ENCODE measurements around the gene TTLL9.

Gene TTLL9

DNA sequence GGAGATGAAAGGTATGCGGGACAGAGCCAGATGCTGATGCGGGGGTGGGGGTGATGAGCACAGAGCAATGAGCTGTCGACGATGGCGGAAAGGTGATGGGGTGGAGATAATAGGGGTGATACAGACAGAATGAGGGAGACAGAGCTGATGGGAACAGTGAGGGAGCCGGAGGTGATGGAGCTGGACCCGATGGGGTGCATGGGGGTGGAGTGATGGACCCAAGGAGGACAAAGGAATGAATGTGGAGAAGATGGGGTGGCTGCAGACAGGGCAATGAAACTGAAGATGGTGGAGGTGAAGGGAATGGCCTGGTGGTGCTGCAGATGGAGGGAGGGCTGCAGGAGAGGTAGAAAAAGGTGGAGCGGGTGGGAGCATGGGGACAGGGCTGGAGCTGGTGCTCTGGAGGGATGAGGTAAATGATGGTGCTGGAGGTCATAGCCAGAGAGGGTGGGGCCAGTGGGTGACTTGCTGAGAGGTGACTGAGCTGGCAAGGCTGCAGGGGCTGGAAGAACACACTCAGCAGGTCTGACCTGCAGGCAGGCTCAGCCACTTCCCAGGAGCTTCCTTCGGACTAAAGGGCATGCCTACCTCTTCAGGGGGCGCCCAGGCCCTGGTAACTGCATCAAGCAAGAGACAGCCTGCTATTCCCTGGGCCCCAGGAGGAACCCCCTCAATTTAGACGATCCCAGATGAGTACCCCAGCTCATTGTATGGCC lies 19.0 kb upstream of the TTLL9 start:
- no peak overlapping the region for H3K4me3 ChIP-seq (ENCODE audit: insufficient read length, low read depth)
- no peaks in the 10 kb centered on the region for H3K9me3 ChIP-seq (ENCODE audit: insufficient read depth, low read length)
- TF ChIP-seq ZNF274 (IDR thresholded peaks at IDR 0.05; ENCODE audit: low read depth, low read length) (no peak), SUZ12 (IDR thresholded peaks at IDR 0.05; ENCODE audit: extremely low read depth, insufficient read depth, insufficient read length) (no peak), YY1 (IDR thresholded peaks at IDR 0.05; ENCODE audit: insufficient read depth, insufficient read length) (no peak)
- no peak overlapping the region for H3K9ac ChIP-seq (ENCODE audit: insufficient read length, low read depth)
- H3K27me3 ChIP-seq (ENCODE audit: insufficient read depth, insufficient read length), result peaks cover 9% of the 10 kb centered on the region
- DNase-seq (ENCODE audit: low read depth, low spot score), result no peak
- H3K36me3 ChIP-seq (ENCODE audit: insufficient read depth, insufficient read length, low read length), result no peaks in the 10 kb centered on the region
- H3K4me1 ChIP-seq (ENCODE audit: insufficient read depth, insufficient read length), result peaks cover 9% of the 10 kb centered on the region

DNA sequence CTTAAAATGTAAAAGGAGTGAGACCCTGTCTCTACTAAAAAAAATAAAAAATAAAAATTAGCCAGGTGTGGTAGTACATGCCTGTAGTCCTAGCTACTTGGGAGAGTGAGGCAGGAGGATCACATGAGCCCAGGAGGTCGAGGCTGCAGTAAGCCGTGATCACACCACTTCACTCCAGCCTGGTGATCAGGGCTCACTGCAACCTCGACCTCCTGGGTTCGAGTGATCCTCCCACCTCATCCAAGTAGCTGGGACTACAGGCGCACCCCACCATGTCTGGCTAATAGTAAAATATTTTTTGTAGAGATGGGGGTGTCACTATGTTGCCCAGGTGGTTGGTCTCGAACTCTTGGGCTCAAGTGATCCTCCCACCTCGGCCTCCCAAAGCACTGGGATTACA lies 17.0 kb upstream of the TTLL9 start:
- H3K9ac ChIP-seq (ENCODE audit: insufficient read length, low read depth), result no peak overlapping the region
- peaks cover 9% of the 10 kb centered on the region for H3K27me3 ChIP-seq (ENCODE audit: insufficient read depth, insufficient read length)
- no peak for TF ChIP-seq SUZ12 (IDR thresholded peaks at IDR 0.05; ENCODE audit: extremely low read depth, insufficient read depth, insufficient read length)
- no peak for DNase-seq (ENCODE audit: low read depth, low spot score)
- H3K9me3 ChIP-seq (ENCODE audit: insufficient read depth, low read length), result no peaks in the 10 kb centered on the region
- no peak overlapping the region for H3K4me3 ChIP-seq (ENCODE audit: insufficient read length, low read depth)
- H3K36me3 ChIP-seq (ENCODE audit: insufficient read depth, insufficient read length, low read length), result no peaks in the 10 kb centered on the region
- peaks cover 16% of the 10 kb centered on the region for H3K4me1 ChIP-seq (ENCODE audit: insufficient read depth, insufficient read length)

DNA sequence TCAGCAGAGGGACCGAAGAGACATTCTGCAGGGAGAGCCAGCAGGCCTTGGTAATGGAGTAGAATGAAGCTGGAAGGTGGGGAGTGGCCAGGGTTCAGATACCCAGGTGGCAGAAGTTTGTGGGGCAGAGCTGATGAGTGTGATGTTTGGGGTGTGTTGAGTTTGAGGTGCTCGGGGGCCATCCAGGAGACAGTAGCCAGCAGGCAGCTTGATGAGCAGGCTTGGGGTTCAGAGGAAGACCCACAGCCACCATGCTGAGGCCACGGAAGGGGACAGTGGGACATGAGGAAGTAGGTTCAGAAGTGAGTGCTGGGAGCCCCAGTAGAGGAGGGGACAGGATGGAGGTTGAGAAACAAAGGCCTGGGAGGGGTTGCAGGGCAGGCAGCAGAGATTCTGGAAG lies 13.9 kb upstream of the TTLL9 start:
- Histone ChIP-seq H3K4me1 (ENCODE audit: insufficient read depth, insufficient read length) (peaks cover 15% of the 10 kb centered on the region), H3K9me3 (ENCODE audit: insufficient read depth, low read length) (no peaks in the 10 kb centered on the region), H3K36me3 (ENCODE audit: insufficient read depth, insufficient read length, low read length) (no peaks in the 10 kb centered on the region), H3K9ac (ENCODE audit: insufficient read length, low read depth) (no peak overlapping the region), H3K27me3 (ENCODE audit: insufficient read depth, insufficient read length) (peaks cover 11% of the 10 kb centered on the region), H3K4me3 (ENCODE audit: insufficient read length, low read depth) (no peak overlapping the region)
- TF ChIP-seq SUZ12 (IDR thresholded peaks at IDR 0.05; ENCODE audit: extremely low read depth, insufficient read depth, insufficient read length) (no peak), YY1 (IDR thresholded peaks at IDR 0.05; ENCODE audit: insufficient read depth, insufficient read length) (no peak), ZNF274 (IDR thresholded peaks at IDR 0.05; ENCODE audit: low read depth, low read length) (no peak)
- DNase-seq (ENCODE audit: low read depth, low spot score), result no peak

DNA sequence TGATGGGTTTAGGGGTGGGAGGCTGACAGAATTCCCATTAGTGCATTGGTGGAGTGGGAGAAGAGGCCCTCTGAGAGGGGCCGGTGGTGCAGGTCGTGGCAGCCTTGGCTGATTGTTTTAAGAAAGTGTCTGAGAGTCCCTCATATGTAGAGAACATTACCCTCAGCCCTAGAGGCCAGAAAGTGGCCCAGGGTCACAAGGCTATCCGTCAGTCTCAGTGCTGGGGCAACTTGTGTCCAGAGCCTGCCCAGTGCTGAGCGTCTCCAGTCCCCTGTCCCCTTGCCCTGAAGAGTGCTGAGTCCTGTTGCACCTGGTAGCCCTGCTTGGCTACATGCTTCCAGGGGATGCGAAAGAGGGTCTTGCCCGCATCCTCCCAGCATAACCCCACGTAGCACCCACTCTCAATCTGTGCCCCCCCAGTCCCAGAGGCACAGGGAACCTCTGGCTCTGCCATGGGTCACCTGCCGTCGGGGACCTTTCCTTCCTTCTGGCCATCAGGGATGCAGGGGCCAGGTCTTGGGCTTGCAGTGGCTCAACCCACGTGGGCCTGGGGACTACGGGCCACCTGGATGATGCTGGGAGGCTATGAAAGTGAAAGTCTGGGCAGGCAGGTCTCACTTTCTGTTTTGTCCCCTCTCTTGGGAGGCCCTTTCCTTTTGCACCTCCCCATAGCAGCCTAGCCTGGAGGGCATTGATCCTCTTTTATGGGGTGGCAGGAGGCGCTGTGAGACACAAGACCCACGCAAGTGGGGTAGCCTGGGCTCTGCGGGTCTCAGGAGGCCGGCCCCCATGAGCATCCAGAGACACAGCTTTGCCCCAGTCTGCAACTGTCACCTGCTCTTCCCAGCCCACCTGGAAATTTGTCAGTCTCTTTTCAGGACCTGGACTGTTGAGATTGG lies 12.3 kb upstream of the TTLL9 start:
- H3K36me3 ChIP-seq (ENCODE audit: insufficient read depth, insufficient read length, low read length), result no peaks in the 10 kb centered on the region
- H3K9ac ChIP-seq (ENCODE audit: insufficient read length, low read depth), result no peak overlapping the region
- no peak for DNase-seq (ENCODE audit: low read depth, low spot score)
- peaks cover 8% of the 10 kb centered on the region for H3K27me3 ChIP-seq (ENCODE audit: insufficient read depth, insufficient read length)
- peaks cover 15% of the 10 kb centered on the region for H3K4me1 ChIP-seq (ENCODE audit: insufficient read depth, insufficient read length)
- no peak overlapping the region for H3K4me3 ChIP-seq (ENCODE audit: insufficient read length, low read depth)
- no peak for TF ChIP-seq YY1 (IDR thresholded peaks at IDR 0.05; ENCODE audit: insufficient read depth, insufficient read length)
- no peak for TF ChIP-seq ZNF274 (IDR thresholded peaks at IDR 0.05; ENCODE audit: low read depth, low read length)
- no peak for TF ChIP-seq SUZ12 (IDR thresholded peaks at IDR 0.05; ENCODE audit: extremely low read depth, insufficient read depth, insufficient read length)
- H3K9me3 ChIP-seq (ENCODE audit: insufficient read depth, low read length), result no peaks in the 10 kb centered on the region

DNA sequence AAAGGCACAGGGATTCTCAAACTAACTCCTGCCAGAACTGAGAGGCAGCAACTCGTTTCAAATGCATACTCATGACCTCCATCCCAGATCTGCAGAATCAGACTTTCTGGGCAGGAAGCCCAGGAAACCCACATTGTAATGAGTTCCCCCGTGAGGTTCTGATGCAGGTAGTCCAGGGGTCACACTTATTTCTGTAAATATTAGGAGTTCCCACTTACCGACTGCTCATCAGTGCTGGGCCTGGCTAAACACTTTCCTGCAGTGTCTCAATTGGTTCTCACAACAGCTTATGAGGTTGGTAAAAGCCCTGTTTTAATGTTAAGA lies 11.7 kb upstream of the TTLL9 start:
- Histone ChIP-seq H3K4me1 (ENCODE audit: insufficient read depth, insufficient read length) (peaks cover 15% of the 10 kb centered on the region), H3K9ac (ENCODE audit: insufficient read length, low read depth) (no peak overlapping the region), H3K27me3 (ENCODE audit: insufficient read depth, insufficient read length) (peaks cover 8% of the 10 kb centered on the region), H3K9me3 (ENCODE audit: insufficient read depth, low read length) (no peaks in the 10 kb centered on the region), H3K4me3 (ENCODE audit: insufficient read length, low read depth) (no peak overlapping the region), H3K36me3 (ENCODE audit: insufficient read depth, insufficient read length, low read length) (no peaks in the 10 kb centered on the region)
- TF ChIP-seq ZNF274 (IDR thresholded peaks at IDR 0.05; ENCODE audit: low read depth, low read length) (no peak), YY1 (IDR thresholded peaks at IDR 0.05; ENCODE audit: insufficient read depth, insufficient read length) (no peak), SUZ12 (IDR thresholded peaks at IDR 0.05; ENCODE audit: extremely low read depth, insufficient read depth, insufficient read length) (no peak)
- no peak for DNase-seq (ENCODE audit: low read depth, low spot score)

DNA sequence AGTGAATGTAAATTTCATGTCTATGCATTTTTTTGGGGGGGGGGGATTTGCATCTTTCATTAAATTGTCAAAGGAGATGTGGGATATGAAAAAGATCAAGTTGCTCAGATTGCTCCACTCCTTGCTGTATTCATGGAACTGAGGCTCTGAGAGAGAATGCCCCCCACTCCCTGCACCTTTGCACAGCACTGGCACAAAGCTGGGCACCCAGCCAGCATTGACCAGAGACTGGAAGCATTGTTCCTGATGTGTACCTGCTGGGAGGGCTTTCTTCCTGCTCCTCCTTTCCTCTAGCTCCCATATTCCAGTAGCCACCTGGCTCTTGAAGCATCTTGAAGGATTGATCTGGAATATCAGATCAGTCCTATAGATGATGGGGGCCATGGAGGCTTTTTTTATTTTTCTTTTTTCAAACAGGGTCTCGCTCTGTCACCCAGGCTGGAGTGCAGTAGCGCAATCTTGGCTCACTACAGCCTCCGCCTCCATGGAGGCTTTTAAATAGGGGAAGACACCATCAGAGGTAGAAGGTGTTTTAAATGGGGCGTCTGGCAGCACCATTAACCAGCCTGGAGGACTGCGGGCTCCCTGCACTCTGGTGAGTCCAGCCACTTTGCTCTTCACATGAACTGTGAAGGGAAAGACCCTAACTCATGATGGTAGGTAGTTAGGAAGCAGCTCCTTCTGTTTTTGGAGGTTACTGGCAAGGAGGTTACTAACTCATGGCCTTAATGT lies 11.0 kb upstream of the TTLL9 start:
- Histone ChIP-seq H3K27me3 (ENCODE audit: insufficient read depth, insufficient read length) (peaks cover 5% of the 10 kb centered on the region), H3K9me3 (ENCODE audit: insufficient read depth, low read length) (no peaks in the 10 kb centered on the region), H3K4me3 (ENCODE audit: insufficient read length, low read depth) (no peak overlapping the region), H3K9ac (ENCODE audit: insufficient read length, low read depth) (no peak overlapping the region), H3K4me1 (ENCODE audit: insufficient read depth, insufficient read length) (peaks cover 15% of the 10 kb centered on the region), H3K36me3 (ENCODE audit: insufficient read depth, insufficient read length, low read length) (no peaks in the 10 kb centered on the region)
- TF ChIP-seq YY1 (IDR thresholded peaks at IDR 0.05; ENCODE audit: insufficient read depth, insufficient read length) (no peak), ZNF274 (IDR thresholded peaks at IDR 0.05; ENCODE audit: low read depth, low read length) (no peak), SUZ12 (IDR thresholded peaks at IDR 0.05; ENCODE audit: extremely low read depth, insufficient read depth, insufficient read length) (no peak)
- no peak for DNase-seq (ENCODE audit: low read depth, low spot score)

DNA sequence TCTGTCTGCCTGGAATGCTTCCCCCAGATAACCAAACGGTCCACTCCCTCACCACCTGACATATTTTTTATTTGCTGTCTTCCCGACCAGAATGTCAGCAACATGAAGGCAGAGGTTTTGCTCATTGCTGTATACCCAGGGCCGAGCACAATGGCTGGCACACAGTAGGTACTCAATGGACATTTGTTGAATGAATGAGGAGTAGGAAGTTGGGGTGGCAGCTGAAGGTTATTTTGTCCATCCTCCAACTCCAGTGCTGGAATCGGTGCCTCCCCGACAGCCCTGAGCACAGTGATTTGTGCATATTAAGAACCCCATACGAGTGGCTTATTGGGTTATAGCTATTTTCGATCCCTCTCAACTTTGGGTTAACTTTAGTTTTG lies 10.4 kb upstream of the TTLL9 start:
- H3K4me1 ChIP-seq (ENCODE audit: insufficient read depth, insufficient read length), result peaks cover 15% of the 10 kb centered on the region
- H3K36me3 ChIP-seq (ENCODE audit: insufficient read depth, insufficient read length, low read length), result no peaks in the 10 kb centered on the region
- no peak overlapping the region for H3K4me3 ChIP-seq (ENCODE audit: insufficient read length, low read depth)
- H3K27me3 ChIP-seq (ENCODE audit: insufficient read depth, insufficient read length), result peaks cover 3% of the 10 kb centered on the region
- TF ChIP-seq SUZ12 (IDR thresholded peaks at IDR 0.05; ENCODE audit: extremely low read depth, insufficient read depth, insufficient read length), result no peak
- no peak for TF ChIP-seq ZNF274 (IDR thresholded peaks at IDR 0.05; ENCODE audit: low read depth, low read length)
- TF ChIP-seq YY1 (IDR thresholded peaks at IDR 0.05; ENCODE audit: insufficient read depth, insufficient read length), result no peak
- H3K9ac ChIP-seq (ENCODE audit: insufficient read length, low read depth), result peak overlapping the region; percentile 58
- no peaks in the 10 kb centered on the region for H3K9me3 ChIP-seq (ENCODE audit: insufficient read depth, low read length)
- DNase-seq (ENCODE audit: low read depth, low spot score), result no peak

Measured in NT2/D1 (cell line).